WTC11 (cell line): ENCODE results near the gene PTPRJ. TPM values are rescaled to one million over a fixed set of nuclear protein-coding genes. Genes with fewer than 3 reads are reported as not detected.

ENCODE experiments used
- ATAC-seq: fragments of 200-7000 bp; cut with Tn5 transposase; 2 replicates; pipeline ENCODE4 v1.10.0; 2021; ENCODE audit warnings: mild to moderate bottlenecking, moderate library complexity
- CTCF ChIA-PET: fragments of 300-600 bp; sonication (Branson Sonifier 250); formaldehyde crosslinking; loops from one replicate; lab custom pipeline; 2021; ENCODE audit warnings: antibody characterized with exemption; lab: Charles Lee
- POLR2A ChIA-PET: fragments of 350-600 bp; sonication (Branson Sonifier 250); formaldehyde crosslinking; loops from one replicate; lab custom pipeline; 2021; ENCODE audit warnings: antibody characterized with exemption; lab: Charles Lee
- DNase-seq: peaks from one replicate; pipeline ENCODE4 v3.0.0; 2021; ENCODE audit warnings: low spot score
- H3K27ac Mint-ChIP-seq: 2 replicates; pipeline ENCODE4 v1.8.0; 2021; ENCODE audit warnings: mixed read lengths
- H3K27me3 Mint-ChIP-seq: 2 replicates; pipeline ENCODE4 v1.8.0; 2021; ENCODE audit warnings: low read depth, mild to moderate bottlenecking, moderate library complexity, mixed read lengths
- H3K36me3 Mint-ChIP-seq: 2 replicates; pipeline ENCODE4 v1.8.0; 2021; ENCODE audit warnings: mixed read lengths
- H3K4me1 Mint-ChIP-seq: 2 replicates; pipeline ENCODE4 v1.8.0; 2022; ENCODE audit warnings: mixed read lengths
- H3K4me3 Mint-ChIP-seq: 2 replicates; pipeline ENCODE4 v1.8.0; 2021; ENCODE audit warnings: mild to moderate bottlenecking, moderate library complexity, mixed read lengths
- H3K9me3 Mint-ChIP-seq: 2 replicates; pipeline ENCODE4 v1.8.0; 2021; ENCODE audit warnings: mixed read lengths
- ATF1 ChIP-seq: sonication (generic); formaldehyde crosslinking; IDR thresholded peaks from 2 replicates; pipeline ENCODE4 v1.8.1; 2023; ENCODE audit warnings: mild to moderate bottlenecking, moderate library complexity, missing genetic modification reagents
- CREB1 ChIP-seq: sonication (generic); formaldehyde crosslinking; IDR thresholded peaks from 2 replicates; pipeline ENCODE4 v1.8.0; 2023; ENCODE audit warnings: mild to moderate bottlenecking, missing genetic modification reagents
- EMX1 ChIP-seq: fragments of 250-450 bp; sonication (Bioruptor Pico); IDR thresholded peaks from 2 replicates; pipeline ENCODE4 v1.8.0; 2021; ENCODE audit warnings: mild to moderate bottlenecking
- FOXK1 ChIP-seq: sonication (generic); formaldehyde crosslinking; IDR thresholded peaks from 2 replicates; pipeline ENCODE4 v1.8.0; 2022; ENCODE audit warnings: mild to moderate bottlenecking, moderate library complexity, missing genetic modification reagents
- MXD4 ChIP-seq: fragments of 250-450 bp; sonication (Bioruptor Pico); IDR thresholded peaks from 2 replicates; pipeline ENCODE4 v1.8.0; 2021; ENCODE audit warnings: mild to moderate bottlenecking, moderate library complexity, borderline replicate concordance
- NR1H2 ChIP-seq: sonication (generic); formaldehyde crosslinking; IDR thresholded peaks from 2 replicates; pipeline ENCODE4 v1.9.0; 2021; ENCODE audit warnings: mild to moderate bottlenecking, moderate library complexity, missing genetic modification reagents
- OVOL2 ChIP-seq: fragments of 250-450 bp; sonication (Bioruptor Pico); IDR thresholded peaks from 2 replicates; pipeline ENCODE4 v1.9.0; 2021; ENCODE audit warnings: mild to moderate bottlenecking, borderline replicate concordance
- RELA ChIP-seq: sonication (generic); formaldehyde crosslinking; IDR thresholded peaks from 2 replicates; pipeline ENCODE4 v1.8.1; 2022; ENCODE audit warnings: missing genetic modification reagents, mild to moderate bottlenecking, borderline replicate concordance
- ZNF138 ChIP-seq: sonication (generic); formaldehyde crosslinking; conservative IDR thresholded peaks from 2 replicates; pipeline ENCODE4 v1.8.1; 2022; ENCODE audit warnings: mild to moderate bottlenecking, moderate library complexity, missing genetic modification reagents
- total RNA-seq: library from RNA; stranded (reverse); gene quantifications from 3 replicates; pipeline ENCODE4 v1.2.3, GENCODE V29; 2021
- TF ChIP-seq, protein P1 (sequence below): sonication (generic); formaldehyde crosslinking; IDR thresholded peaks from 2 replicates; pipeline ENCODE4 v1.8.1; 2022; ENCODE audit warnings: mild to moderate bottlenecking, missing genetic modification reagents, moderate library complexity, borderline replicate concordance
- TF ChIP-seq, protein P2 (sequence below): fragments of 250-450 bp; sonication (Bioruptor Pico); IDR thresholded peaks from 2 replicates; pipeline ENCODE4 v2.1.2; 2022; ENCODE audit warnings: mild to moderate bottlenecking, moderate library complexity
- TF ChIP-seq, protein P3 (sequence below): sonication (generic); formaldehyde crosslinking; IDR thresholded peaks from 2 replicates; pipeline ENCODE4 v1.8.0; 2022; ENCODE audit warnings: mild to moderate bottlenecking, missing genetic modification reagents
- TF ChIP-seq, protein P4 (sequence below): sonication (generic); formaldehyde crosslinking; IDR thresholded peaks from 2 replicates; pipeline ENCODE4 v1.8.1; 2022; ENCODE audit warnings: low read depth, mild to moderate bottlenecking, moderate library complexity, missing genetic modification reagents, borderline replicate concordance
- TF ChIP-seq, protein P5 (sequence below): fragments of 250-450 bp; sonication (Bioruptor Pico); IDR thresholded peaks from 2 replicates; pipeline ENCODE4 v1.9.0; 2021; ENCODE audit warnings: mild to moderate bottlenecking
- TF ChIP-seq, protein P6 (sequence below): sonication (generic); formaldehyde crosslinking; conservative IDR thresholded peaks from 2 replicates; pipeline ENCODE4 v1.8.1; 2023; ENCODE audit warnings: mild to moderate bottlenecking, low read depth, missing genetic modification reagents, moderate library complexity
- TF ChIP-seq, protein P7 (sequence below): sonication (generic); formaldehyde crosslinking; IDR thresholded peaks from 2 replicates; pipeline ENCODE4 v1.8.0; 2022; ENCODE audit warnings: mild to moderate bottlenecking, missing genetic modification reagents
- TF ChIP-seq, protein P8 (sequence below): sonication (generic); formaldehyde crosslinking; IDR thresholded peaks from 2 replicates; pipeline ENCODE4 v1.8.0; 2022; ENCODE audit warnings: mild to moderate bottlenecking, missing genetic modification reagents

PTPRJ gene
- total RNA-seq, 1 experiment from 2014 or later, result 19.5 TPM

DNA sequence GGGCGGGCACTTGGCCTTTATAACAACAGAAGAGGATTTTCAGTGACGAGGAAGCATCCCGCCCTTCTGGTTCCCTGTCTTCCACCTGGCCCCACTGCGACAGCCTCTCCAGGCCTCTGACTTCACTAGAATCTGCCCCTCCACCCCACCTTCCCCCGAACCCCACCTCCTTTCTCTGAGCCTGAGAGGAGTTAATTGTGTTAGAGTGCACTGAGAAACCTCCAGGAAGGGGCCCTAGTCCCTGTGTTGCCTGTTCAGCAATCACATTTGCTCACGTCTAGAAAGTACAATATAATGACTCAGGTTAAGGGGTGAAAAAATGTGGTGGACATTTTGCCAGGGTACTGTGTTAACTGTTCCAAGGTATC is 38.8 kb downstream of the PTPRJ start:
- peak overlapping the region; percentile 55 for H3K4me3 Mint-ChIP-seq
- TF ChIP-seq, protein P1, sequence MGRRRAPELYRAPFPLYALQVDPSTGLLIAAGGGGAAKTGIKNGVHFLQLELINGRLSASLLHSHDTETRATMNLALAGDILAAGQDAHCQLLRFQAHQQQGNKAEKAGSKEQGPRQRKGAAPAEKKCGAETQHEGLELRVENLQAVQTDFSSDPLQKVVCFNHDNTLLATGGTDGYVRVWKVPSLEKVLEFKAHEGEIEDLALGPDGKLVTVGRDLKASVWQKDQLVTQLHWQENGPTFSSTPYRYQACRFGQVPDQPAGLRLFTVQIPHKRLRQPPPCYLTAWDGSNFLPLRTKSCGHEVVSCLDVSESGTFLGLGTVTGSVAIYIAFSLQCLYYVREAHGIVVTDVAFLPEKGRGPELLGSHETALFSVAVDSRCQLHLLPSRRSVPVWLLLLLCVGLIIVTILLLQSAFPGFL (CRISPR knock-in tag), result no peak
- TF ChIP-seq, protein P2, sequence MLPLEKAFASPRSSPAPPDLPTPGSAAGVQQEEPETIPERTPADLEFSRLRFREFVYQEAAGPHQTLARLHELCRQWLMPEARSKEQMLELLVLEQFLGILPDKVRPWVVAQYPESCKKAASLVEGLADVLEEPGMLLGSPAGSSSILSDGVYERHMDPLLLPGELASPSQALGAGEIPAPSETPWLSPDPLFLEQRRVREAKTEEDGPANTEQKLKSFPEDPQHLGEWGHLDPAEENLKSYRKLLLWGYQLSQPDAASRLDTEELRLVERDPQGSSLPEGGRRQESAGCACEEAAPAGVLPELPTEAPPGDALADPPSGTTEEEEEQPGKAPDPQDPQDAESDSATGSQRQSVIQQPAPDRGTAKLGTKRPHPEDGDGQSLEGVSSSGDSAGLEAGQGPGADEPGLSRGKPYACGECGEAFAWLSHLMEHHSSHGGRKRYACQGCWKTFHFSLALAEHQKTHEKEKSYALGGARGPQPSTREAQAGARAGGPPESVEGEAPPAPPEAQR (CRISPR knock-in tag), result no peak
- no peak for TF ChIP-seq FOXK1 (CRISPR knock-in tag)
- TF ChIP-seq OVOL2 (CRISPR knock-in tag), result no peak
- TF ChIP-seq, protein P3, sequence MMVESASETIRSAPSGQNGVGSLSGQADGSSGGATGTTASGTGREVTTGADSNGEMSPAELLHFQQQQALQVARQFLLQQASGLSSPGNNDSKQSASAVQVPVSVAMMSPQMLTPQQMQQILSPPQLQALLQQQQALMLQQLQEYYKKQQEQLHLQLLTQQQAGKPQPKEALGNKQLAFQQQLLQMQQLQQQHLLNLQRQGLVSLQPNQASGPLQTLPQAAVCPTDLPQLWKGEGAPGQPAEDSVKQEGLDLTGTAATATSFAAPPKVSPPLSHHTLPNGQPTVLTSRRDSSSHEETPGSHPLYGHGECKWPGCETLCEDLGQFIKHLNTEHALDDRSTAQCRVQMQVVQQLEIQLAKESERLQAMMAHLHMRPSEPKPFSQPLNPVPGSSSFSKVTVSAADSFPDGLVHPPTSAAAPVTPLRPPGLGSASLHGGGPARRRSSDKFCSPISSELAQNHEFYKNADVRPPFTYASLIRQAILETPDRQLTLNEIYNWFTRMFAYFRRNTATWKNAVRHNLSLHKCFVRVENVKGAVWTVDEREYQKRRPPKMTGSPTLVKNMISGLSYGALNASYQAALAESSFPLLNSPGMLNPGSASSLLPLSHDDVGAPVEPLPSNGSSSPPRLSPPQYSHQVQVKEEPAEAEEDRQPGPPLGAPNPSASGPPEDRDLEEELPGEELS (CRISPR knock-in tag), result no peak
- TF ChIP-seq, protein P4, sequence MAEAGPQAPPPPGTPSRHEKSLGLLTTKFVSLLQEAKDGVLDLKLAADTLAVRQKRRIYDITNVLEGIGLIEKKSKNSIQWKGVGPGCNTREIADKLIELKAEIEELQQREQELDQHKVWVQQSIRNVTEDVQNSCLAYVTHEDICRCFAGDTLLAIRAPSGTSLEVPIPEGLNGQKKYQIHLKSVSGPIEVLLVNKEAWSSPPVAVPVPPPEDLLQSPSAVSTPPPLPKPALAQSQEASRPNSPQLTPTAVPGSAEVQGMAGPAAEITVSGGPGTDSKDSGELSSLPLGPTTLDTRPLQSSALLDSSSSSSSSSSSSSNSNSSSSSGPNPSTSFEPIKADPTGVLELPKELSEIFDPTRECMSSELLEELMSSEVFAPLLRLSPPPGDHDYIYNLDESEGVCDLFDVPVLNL (CRISPR knock-in tag), result no peak
- no peak for TF ChIP-seq RELA (CRISPR knock-in tag)
- no peak for TF ChIP-seq ZNF138 (CRISPR knock-in tag)
- TF ChIP-seq NR1H2 (CRISPR knock-in tag), result no peak
- TF ChIP-seq MXD4 (CRISPR knock-in tag), result no peak
- TF ChIP-seq EMX1, result no peak
- TF ChIP-seq, protein P5, sequence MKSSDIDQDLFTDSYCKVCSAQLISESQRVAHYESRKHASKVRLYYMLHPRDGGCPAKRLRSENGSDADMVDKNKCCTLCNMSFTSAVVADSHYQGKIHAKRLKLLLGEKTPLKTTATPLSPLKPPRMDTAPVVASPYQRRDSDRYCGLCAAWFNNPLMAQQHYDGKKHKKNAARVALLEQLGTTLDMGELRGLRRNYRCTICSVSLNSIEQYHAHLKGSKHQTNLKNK (CRISPR knock-in tag), result no peak
- TF ChIP-seq, protein P6, sequence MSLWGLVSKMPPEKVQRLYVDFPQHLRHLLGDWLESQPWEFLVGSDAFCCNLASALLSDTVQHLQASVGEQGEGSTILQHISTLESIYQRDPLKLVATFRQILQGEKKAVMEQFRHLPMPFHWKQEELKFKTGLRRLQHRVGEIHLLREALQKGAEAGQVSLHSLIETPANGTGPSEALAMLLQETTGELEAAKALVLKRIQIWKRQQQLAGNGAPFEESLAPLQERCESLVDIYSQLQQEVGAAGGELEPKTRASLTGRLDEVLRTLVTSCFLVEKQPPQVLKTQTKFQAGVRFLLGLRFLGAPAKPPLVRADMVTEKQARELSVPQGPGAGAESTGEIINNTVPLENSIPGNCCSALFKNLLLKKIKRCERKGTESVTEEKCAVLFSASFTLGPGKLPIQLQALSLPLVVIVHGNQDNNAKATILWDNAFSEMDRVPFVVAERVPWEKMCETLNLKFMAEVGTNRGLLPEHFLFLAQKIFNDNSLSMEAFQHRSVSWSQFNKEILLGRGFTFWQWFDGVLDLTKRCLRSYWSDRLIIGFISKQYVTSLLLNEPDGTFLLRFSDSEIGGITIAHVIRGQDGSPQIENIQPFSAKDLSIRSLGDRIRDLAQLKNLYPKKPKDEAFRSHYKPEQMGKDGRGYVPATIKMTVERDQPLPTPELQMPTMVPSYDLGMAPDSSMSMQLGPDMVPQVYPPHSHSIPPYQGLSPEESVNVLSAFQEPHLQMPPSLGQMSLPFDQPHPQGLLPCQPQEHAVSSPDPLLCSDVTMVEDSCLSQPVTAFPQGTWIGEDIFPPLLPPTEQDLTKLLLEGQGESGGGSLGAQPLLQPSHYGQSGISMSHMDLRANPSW (CRISPR knock-in tag), result no peak
- TF ChIP-seq CREB1 (CRISPR knock-in tag), result no peak
- TF ChIP-seq, protein P7, sequence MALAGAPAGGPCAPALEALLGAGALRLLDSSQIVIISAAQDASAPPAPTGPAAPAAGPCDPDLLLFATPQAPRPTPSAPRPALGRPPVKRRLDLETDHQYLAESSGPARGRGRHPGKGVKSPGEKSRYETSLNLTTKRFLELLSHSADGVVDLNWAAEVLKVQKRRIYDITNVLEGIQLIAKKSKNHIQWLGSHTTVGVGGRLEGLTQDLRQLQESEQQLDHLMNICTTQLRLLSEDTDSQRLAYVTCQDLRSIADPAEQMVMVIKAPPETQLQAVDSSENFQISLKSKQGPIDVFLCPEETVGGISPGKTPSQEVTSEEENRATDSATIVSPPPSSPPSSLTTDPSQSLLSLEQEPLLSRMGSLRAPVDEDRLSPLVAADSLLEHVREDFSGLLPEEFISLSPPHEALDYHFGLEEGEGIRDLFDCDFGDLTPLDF (CRISPR knock-in tag), result no peak
- TF ChIP-seq ATF1 (CRISPR knock-in tag), result no peak
- TF ChIP-seq, protein P8, sequence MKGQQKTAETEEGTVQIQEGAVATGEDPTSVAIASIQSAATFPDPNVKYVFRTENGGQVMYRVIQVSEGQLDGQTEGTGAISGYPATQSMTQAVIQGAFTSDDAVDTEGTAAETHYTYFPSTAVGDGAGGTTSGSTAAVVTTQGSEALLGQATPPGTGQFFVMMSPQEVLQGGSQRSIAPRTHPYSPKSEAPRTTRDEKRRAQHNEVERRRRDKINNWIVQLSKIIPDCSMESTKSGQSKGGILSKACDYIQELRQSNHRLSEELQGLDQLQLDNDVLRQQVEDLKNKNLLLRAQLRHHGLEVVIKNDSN (CRISPR knock-in tag), result no peak
- CTCF ChIA-PET, result no interaction called here
- no peak overlapping the region for H3K27ac Mint-ChIP-seq
- H3K4me1 Mint-ChIP-seq, result peaks cover 56% of the 10 kb centered on the region
- DNase-seq (no peak), ATAC-seq (peak; percentile 51)
- POLR2A ChIA-PET, result no interaction called here
- no peaks in the 10 kb centered on the region; the same call in 1 of the 2 replicates for H3K27me3 Mint-ChIP-seq
- no peaks in the 10 kb centered on the region for H3K9me3 Mint-ChIP-seq
- no peaks in the 10 kb centered on the region for H3K36me3 Mint-ChIP-seq
